ENCODE data around the gene ZNF423. TPM values are rescaled to one million over a fixed set of nuclear protein-coding genes. Genes with fewer than 3 reads are reported as not detected.
A peak's percentile ranks its signal among the peaks of the same experiment; 100 is the strongest.
"Not testable (repeated sequence)": the region's sequence is repeated elsewhere in the genome, so short reads cannot be mapped to it uniquely, and the experiment has no call there.

ZNF423 gene
- total RNA-seq, 2 donors from 2014 or later, result 12.3 to 29.3 TPM

DNA sequence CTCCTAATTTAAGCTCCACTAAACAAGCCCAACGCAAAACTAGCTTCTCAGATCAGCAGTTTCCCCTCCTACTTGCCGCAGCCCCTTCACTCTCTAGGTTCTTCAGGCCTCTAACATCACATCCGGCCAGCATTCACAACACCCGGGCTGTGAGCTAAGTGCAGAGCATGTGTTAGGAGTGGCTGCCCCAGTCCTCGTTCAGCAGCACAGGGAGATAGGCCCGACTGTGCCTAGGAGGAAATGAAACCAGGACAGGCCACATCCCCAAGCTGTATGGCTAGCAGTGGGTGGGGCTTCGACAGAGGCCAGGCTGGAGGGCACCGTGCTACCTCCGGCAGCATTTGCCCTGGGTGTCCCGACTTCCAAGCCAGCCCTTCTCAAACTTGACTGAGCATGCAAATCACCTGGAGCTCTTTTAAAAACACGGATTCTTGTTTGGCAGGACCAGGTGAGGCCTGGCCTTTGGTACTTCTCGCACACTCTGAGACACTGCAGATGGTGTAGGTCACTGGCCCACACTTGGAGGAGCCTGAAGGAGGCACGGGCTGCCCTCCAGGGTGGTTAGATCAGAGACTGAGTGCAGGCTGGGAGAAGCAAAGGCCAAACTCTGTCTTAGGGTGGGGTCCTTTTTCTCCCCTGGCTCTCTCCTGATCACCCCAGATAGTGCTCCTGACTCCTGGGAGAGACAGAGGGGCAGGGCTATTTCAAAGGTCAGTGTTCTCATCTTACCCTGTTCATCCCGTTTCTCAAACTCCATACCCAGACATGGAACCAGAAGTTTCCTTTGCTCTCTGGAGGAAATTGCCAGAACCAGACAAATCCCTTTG is 280.4 kb downstream of the ZNF423 start:
- intact Hi-C loops (cut with DNase I), result no loop called here
- peak; percentile 81 for DNase-seq (ENCODE audit: low spot score)

DNA sequence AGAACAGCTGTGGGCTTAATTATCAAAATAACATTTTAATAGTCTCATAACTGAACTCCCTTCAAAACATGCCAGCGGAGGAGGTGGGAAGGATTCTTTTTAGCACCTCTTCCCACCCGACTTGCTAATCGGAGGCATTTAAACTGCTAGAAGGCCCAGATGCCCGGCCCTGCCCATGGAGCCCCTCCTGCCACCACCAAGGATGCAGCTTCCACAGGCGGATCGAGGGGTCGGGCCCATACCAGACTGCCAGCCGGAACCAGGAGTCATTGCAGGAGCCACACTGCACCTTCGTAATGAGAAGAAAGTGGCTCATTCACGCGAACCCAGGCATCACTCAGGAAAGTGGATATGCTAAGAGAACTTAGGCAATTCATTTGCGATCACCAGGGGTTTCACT is 281.1 kb downstream of the ZNF423 start:
- peak; percentile 74 for DNase-seq (ENCODE audit: low spot score)
- intact Hi-C loops (cut with DNase I), result no loop called here

- DNase-seq (ENCODE audit: low spot score), result no peak
- intact Hi-C loops (cut with DNase I), result no loop called here
Observed at GRCh38 chr16:49567950-49568349, 288.0 kb downstream of the ZNF423 start.

DNA sequence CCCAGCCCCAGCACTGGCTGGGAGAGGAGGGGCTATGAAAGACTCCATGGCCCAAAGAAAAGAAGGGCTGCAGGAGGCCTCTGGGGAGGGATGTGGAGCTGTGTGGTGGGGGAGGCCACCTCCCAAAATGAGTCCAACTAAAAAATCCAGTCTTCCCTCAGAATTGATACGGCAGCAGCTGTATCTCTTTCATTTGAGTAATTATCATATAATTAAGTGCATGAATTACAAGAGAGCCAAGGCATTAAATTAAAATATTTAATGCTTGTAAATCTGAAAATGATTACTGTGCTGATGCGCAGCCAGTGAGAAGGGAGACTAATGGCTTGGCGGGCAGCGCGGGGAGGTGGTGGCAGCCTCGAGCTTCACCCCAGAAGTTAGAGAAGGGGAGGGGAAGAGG is 289.5 kb downstream of the ZNF423 start:
- intact Hi-C loops (cut with DNase I), result no loop called here

DNA sequence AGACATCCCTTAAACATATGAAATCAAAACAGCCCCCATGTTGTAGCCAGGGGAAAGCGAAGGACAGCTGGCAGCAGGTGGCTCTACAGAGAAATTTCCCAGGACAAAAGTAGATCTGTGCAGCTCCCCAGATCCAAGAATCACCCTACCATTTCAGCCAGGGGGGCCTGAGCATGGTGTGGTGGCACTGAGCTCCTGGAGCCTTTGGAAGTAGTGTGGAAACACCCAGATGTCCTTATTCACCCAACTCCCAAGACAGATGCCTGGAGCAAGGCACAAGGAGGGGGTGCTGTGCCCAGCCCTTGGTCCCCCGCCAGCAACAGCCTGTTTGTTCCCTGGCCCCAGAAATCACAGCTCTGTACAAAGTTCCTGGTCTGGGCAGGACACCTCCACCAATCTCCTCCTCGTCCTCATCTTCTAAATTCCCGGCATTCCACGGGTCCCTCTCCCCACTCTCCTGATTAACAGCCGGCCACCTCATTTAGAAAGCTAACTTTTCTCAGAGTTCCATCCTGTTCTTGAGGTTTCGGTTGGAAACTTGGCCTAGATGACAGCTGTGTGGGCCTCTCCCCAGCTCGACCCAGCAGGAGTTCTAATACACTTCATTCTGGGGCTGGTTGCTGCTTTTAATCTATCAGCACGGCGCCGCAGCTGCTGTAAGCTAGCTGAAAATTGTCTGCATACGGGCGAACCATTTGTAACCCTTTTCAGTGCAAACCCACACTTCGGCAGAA is 291.2 kb downstream of the ZNF423 start:
- peak; percentile 76 for DNase-seq (ENCODE audit: low spot score)
- intact Hi-C loops (cut with DNase I), result no loop called here

More for the DNA sequence above, 289.5 kb downstream of the ZNF423 start:
- peak; percentile 32 for DNase-seq (ENCODE audit: low spot score)

GRCh38 chr16:49563666-49564065 is 292.2 kb downstream of the ZNF423 start:
- peak; percentile 42 for DNase-seq (ENCODE audit: low spot score)
- intact Hi-C loops (cut with DNase I), result no loop called here

DNA sequence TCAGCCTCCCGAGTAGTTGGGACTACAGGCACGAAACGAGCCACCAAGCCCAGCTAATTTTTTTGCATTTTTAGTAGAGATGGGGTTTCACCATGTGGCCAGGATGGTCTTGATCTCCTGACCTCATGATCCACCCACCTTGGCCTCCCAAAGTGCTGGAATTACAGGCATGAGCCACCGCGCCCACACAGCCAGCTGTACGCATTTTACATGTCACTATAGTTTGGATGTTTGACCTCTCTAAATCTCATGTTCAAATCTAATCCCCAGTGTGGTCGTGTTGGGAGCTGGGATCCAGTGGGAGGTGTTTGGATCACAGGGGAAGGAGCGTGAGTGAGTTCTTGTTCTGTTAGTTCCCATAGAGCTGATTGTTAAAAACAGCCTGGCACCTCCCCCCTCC is 293.0 kb downstream of the ZNF423 start:
- intact Hi-C loops (cut with DNase I), result not testable (repeated sequence)
- DNase-seq (ENCODE audit: low spot score), result peak; percentile 46

GRCh38 chr16:49562228-49562627 is 293.7 kb downstream of the ZNF423 start:
- intact Hi-C loops (cut with DNase I), result no loop called here

DNA sequence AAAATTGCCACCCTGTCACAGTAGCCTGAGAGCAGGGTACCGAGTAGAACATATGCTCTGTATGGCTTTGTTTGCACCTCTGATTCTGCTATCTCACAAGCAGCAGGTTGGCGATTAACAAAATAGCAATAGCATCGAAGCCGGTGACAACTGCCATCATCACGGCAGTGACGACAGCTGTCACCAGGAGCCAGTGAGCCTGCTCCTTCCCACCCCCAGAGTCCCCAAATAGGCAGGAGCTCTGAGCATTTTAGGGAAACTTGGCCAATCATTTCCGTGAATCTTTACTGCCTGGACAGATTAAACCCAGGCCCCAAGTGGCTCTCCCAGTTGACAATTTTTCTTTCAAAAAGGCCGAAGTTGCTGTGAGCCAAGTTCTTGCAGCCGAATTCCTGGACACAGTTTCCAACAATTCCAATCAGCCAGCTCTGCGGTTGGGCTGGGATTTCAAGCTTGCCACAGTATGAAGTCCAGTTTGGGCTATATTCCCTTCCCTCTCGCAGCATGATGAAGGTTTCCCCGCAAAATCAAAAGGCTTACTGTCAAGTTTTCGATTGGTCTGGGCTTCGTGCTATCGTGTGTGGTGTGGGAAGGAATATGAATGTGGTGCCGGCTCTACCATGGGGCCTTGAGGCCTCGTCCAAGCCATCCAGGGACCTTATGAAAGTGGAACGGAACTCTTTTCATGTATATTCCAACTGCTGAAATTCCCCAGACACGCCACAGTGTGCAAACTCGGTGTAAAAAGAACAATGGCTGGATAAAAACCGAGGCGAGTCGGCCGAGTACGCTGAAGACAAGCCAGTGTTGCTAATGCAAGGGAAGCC is 295.7 kb downstream of the ZNF423 start:
- intact Hi-C loops (cut with DNase I), result no loop called here
- DNase-seq (ENCODE audit: low spot score), result peak; percentile 83

More at GRCh38 chr16:49562228-49562627, 293.7 kb downstream of the ZNF423 start:
- DNase-seq (ENCODE audit: low spot score), result no peak

DNA sequence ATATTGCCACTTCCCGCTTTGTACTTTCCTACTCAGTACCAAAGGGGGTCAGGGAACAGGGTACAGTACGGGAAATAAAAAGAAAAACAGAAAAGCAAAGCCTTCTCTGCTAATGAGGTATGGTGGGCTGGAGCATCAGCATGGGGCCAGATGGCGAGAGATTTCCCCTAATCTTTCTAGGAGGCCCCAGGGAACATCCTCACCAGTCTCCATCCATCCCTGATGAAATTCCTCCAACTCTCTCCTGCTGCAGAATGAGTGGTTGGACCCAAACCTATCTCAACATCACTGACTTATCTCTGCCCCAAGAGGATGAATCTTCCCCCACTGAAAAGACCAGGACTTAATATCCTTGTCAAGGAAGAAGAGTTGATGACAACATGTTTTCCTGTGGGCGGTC is 296.7 kb downstream of the ZNF423 start:
- DNase-seq (ENCODE audit: low spot score), result no peak
- intact Hi-C loops (cut with DNase I), result no loop called here

DNA sequence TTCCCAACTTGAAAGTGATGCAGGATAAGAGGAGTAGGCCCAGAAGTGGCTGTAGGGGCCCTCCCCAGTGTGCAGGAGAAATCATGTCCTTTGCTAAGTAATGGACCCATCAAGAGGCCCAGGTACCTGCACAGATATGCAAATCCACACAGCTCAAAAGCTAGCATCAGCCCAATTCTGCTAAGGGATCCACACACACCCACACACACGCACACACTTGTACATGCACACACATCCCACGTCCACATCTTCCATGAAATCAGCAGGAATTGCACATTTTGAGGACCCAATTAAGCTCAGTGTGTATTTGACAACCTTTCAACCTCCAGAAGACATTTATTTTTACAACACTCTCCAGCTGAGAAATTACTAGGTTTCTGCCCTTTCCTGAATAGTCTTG is 297.5 kb downstream of the ZNF423 start:
- intact Hi-C loops (cut with DNase I), result no loop called here
- no peak for DNase-seq (ENCODE audit: low spot score)

DNA sequence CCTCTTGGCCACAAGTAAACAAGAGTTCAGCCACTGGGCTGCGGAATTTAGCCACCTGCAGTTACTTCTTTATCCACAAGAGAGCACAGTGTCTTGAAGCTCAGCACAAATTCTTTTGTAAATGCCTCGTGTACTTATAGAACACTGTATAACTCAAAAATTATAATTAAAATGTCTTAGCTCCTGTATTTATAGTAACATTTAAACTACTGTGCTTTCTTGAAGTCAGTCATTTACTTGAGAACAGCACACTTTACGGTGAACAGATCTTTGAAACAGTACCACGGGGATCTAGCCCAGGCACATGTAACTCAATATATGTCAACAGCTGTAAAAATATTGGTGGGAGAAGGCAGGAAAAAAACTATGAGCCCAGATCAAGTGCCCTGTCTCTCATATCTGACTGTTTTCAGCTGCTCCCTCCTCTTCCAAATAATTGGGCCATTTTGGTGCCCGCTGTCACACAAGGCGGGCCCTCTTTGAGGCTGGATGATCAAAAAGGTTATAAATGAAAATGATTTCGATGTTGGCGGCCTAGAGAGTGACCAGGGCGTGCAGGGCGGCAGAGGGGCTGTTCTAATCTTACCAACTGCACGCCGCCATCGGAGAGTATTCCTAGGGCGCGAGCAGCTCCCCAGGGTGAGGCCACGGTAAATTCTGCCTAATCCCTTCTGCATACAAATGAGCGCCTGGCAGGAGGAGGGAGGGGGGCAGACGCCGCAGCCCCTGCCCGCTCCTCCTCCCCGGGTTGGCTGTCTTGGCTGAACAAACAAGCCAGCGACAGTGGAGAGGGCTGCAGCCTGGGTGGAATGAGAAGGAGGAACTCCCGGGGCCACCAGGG is 299.1 kb downstream of the ZNF423 start:
- intact Hi-C loops (cut with DNase I), result no loop called here

GRCh38 chr16:49556249-49556605 is 299.7 kb downstream of the ZNF423 start:
- intact Hi-C loops (cut with DNase I), result no loop called here
- no peak for DNase-seq (ENCODE audit: low spot score)

More for the DNA sequence above, 299.1 kb downstream of the ZNF423 start:
- DNase-seq (ENCODE audit: low spot score), result no peak

GRCh38 chr16:49554681-49555080 is 301.2 kb downstream of the ZNF423 start:
- intact Hi-C loops (cut with DNase I), result no loop called here
- no peak for DNase-seq (ENCODE audit: low spot score)

DNA sequence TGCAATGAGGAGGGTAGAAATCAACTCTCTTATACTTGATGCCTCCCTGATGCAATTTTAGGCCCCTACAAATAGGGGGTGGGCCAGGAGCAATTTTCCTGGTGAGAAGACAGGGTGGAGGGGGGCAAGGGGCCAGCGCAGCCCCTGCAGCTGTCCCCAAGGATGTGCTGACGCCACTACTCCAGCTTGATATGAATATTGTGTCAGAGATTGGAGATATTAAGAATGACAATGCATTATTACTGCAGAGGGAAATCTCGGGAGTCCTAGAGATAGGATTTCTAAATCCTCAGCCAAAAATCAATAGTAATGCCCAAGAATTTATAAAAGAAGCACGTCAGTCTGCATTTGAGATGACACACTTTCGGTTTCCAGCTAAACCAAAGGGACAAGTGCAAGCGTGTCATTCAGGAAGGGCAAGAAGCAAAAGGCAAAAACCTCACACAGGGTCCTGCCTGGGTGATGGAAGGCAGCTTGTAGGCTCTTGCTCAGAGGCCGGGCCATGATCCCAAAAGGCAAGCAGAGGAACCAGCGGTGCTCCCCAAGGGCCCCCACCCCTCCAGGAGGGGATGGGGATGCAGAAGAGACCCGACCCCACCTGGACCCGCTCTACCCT is 303.5 kb downstream of the ZNF423 start:
- no peak for DNase-seq (ENCODE audit: low spot score)
- intact Hi-C loops (cut with DNase I), result no loop called here

DNA sequence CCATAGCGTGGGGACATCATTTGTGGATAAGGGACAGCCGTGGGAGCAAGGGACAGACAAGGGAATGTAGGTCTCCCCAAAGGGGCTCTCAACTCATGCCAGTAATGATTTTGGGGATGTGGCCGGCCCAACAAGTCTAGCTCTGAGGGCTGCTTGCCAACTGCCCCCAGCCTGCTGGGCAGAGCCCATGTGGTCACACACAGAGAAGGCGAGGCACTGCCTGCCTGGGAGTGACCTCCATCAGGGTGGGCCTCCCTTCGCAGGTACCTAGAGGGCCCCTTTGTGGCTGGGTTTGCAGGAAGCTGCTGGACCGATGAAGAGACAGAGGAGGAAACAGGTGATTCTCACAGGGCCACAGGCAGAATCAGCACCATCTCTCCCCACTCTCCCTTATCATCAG is 305.2 kb downstream of the ZNF423 start:
- DNase-seq (ENCODE audit: low spot score), result no peak
- intact Hi-C loops (cut with DNase I), result no loop called here

DNA sequence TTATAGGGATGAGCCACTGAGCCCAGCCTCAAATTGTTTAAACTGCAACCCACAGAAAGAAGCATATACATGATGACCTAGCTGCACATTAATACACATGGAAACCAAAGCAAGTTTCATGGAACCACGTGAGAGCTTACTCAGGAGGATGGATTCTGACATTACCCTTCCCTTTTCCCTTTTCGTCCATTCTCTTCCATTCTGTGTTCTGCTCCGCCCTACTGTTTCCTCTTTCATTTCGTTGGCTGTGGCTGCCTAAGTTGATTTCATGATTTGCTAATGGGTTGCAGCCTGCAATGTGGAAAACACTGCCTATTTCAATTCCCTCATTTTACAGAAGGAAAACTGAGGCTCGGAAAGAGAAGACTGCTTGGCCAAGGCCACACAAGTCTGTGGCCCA is 305.8 kb downstream of the ZNF423 start:
- no peak for DNase-seq (ENCODE audit: low spot score)
- intact Hi-C loops (cut with DNase I), result no loop called here

GRCh38 chr16:49548325-49548970 is 307.5 kb downstream of the ZNF423 start:
- intact Hi-C loops (cut with DNase I), result no loop called here
- no peak for DNase-seq (ENCODE audit: low spot score)

Measured in posterior vena cava (tissue), 2 donors.